H9 (cell line): ENCODE measurements around the gene MALT1. TPM values are rescaled to one million over a fixed set of nuclear protein-coding genes. Genes with fewer than 3 reads are reported as not detected.

Experiments used
- DNase-seq: peaks from one replicate; pipeline ENCODE4 v3.0.0-alpha.2; 2017
- H2AFZ ChIP-seq: one replicate; pipeline ENCODE4 v1.6.1; 2013; ENCODE audit warnings: mild to moderate bottlenecking, low read length, control low read depth, moderate library complexity
- H2AK5ac ChIP-seq: 2 replicates; pipeline ENCODE4 v1.6.1; 2013; ENCODE audit warnings: low read length, control low read depth, mixed read lengths; ENCODE audit not compliant: insufficient read length
- H2BK120ac ChIP-seq: one replicate; pipeline ENCODE4 v1.6.1; 2013; ENCODE audit warnings: low read depth, mild to moderate bottlenecking, low read length, control low read depth, inconsistent platforms; ENCODE audit not compliant: poor library complexity, severe bottlenecking
- H2BK12ac ChIP-seq: 2 replicates; pipeline ENCODE4 v1.6.1; 2013; ENCODE audit warnings: low read length, control low read depth, mixed read lengths, low read depth; ENCODE audit not compliant: insufficient read length
- H2BK15ac ChIP-seq: 2 replicates; pipeline ENCODE4 v1.6.1; 2013; ENCODE audit warnings: low read depth, low read length, control low read depth
- H2BK20ac ChIP-seq: one replicate; pipeline ENCODE4 v1.6.1; 2013; ENCODE audit warnings: low read depth, mild to moderate bottlenecking, low read length, control low read depth, inconsistent platforms; ENCODE audit not compliant: poor library complexity, severe bottlenecking
- H2BK5ac ChIP-seq: 2 replicates; pipeline ENCODE4 v1.6.1; 2013; ENCODE audit warnings: low read length, control low read depth, mixed read lengths; ENCODE audit not compliant: insufficient read length
- H3K14ac ChIP-seq: 2 replicates; pipeline ENCODE4 v1.6.1; 2013; ENCODE audit warnings: low read length, control low read depth; ENCODE audit not compliant: insufficient read depth
- H3K18ac ChIP-seq: 2 replicates; pipeline ENCODE4 v1.6.1; 2013; ENCODE audit warnings: low read depth, mild to moderate bottlenecking, mixed read lengths, low read length, control low read depth; ENCODE audit not compliant: insufficient read length
- H3K23ac ChIP-seq: 2 replicates; pipeline ENCODE4 v1.6.1; 2013; ENCODE audit warnings: low read length, control low read depth, mixed read lengths, low read depth; ENCODE audit not compliant: insufficient read length
- H3K23me2 ChIP-seq: 2 replicates; pipeline ENCODE4 v1.6.1; 2013; ENCODE audit warnings: low read depth, mild to moderate bottlenecking, mixed read lengths, low read length, control low read depth; ENCODE audit not compliant: insufficient read length, poor library complexity, severe bottlenecking
- H3K27ac ChIP-seq: 2 replicates; pipeline ENCODE4 v1.5.1; 2013; ENCODE audit warnings: low read length, control low read depth, mixed read lengths, low read depth; ENCODE audit not compliant: insufficient read length
- H3K27me3 ChIP-seq: 2 replicates; pipeline ENCODE4 v1.6.1; 2013; ENCODE audit warnings: low read length, control low read depth, inconsistent platforms; ENCODE audit not compliant: insufficient read depth
- H3K4ac ChIP-seq: 2 replicates; pipeline ENCODE4 v1.6.1; 2013; ENCODE audit warnings: low read depth, mild to moderate bottlenecking, control low read depth, inconsistent platforms, low read length, moderate library complexity
- H3K4me1 ChIP-seq: 2 replicates; pipeline ENCODE4 v1.6.1; 2013; ENCODE audit warnings: low read length, control low read depth, inconsistent platforms; ENCODE audit not compliant: insufficient read depth
- H3K4me2 ChIP-seq: 2 replicates; pipeline ENCODE4 v1.6.1; 2013; ENCODE audit warnings: low read length, control low read depth, mixed read lengths; ENCODE audit not compliant: insufficient read length, insufficient read depth
- H3K56ac ChIP-seq: 2 replicates; pipeline ENCODE4 v1.6.1; 2013; ENCODE audit warnings: low read depth, mild to moderate bottlenecking, mixed read lengths, low read length, control low read depth; ENCODE audit not compliant: insufficient read length
- H3K79me1 ChIP-seq: 2 replicates; pipeline ENCODE4 v1.6.1; 2013; ENCODE audit warnings: low read depth, mild to moderate bottlenecking, moderate library complexity, low read length, control low read depth, inconsistent platforms; ENCODE audit not compliant: insufficient read depth, poor library complexity, severe bottlenecking
- H3K79me2 ChIP-seq: 2 replicates; pipeline ENCODE4 v1.6.1; 2013; ENCODE audit warnings: low read length, control low read depth, inconsistent platforms; ENCODE audit not compliant: insufficient read depth
- H3K9ac ChIP-seq: 2 replicates; pipeline ENCODE4 v1.6.1; 2013; ENCODE audit warnings: low read length, control low read depth, mixed read lengths; ENCODE audit not compliant: insufficient read length; ENCODE audit errors: extremely low read depth
- H3K9me3 ChIP-seq: one replicate; pipeline ENCODE4 v1.6.1; 2013; ENCODE audit warnings: low read depth, low read length, inconsistent platforms; ENCODE audit not compliant: control insufficient read depth
- H3T11ph ChIP-seq: one replicate; pipeline ENCODE4 v1.6.1; 2013; ENCODE audit warnings: mild to moderate bottlenecking, low read length, control low read depth, inconsistent platforms
- H4K20me1 ChIP-seq: one replicate; pipeline ENCODE4 v1.6.1; 2013; ENCODE audit not compliant: control insufficient read depth, insufficient read length, insufficient read depth
- H4K5ac ChIP-seq: 2 replicates; pipeline ENCODE4 v1.6.1; 2013; ENCODE audit warnings: low read depth, mild to moderate bottlenecking, mixed read lengths, low read length, control low read depth; ENCODE audit not compliant: insufficient read length
- H4K8ac ChIP-seq: replicated peaks from 2 replicates; pipeline ENCODE4 v1.6.1; 2013; ENCODE audit warnings: low read length, control low read depth, mixed read lengths, low read depth; ENCODE audit not compliant: insufficient read length
- H4K91ac ChIP-seq: 2 replicates; pipeline ENCODE4 v1.6.1; 2013; ENCODE audit warnings: low read depth, mild to moderate bottlenecking, moderate library complexity, mixed read lengths, low read length, control low read depth; ENCODE audit not compliant: insufficient read length
- H3K27ac Mint-ChIP-seq, 3 experiments: 2 replicates in 2 of 3; 3 replicates in 1 of 3; pipeline ENCODE4 v1.8.0; 2020 to 2021; ENCODE audit warnings: mixed read lengths in 3 of 3, mild to moderate bottlenecking in 1 of 3, moderate library complexity in 1 of 3
- H3K27me3 Mint-ChIP-seq: 2 replicates; pipeline ENCODE4 v1.8.0; 2021; ENCODE audit warnings: low read depth, mild to moderate bottlenecking, moderate library complexity, mixed read lengths
- H3K36me3 Mint-ChIP-seq, 3 experiments: 2 replicates in 2 of 3; 3 replicates in 1 of 3; pipeline ENCODE4 v1.8.0; 2020 to 2021; ENCODE audit warnings: low read depth in 3 of 3, mixed read lengths in 3 of 3; ENCODE audit not compliant: insufficient read depth in 1 of 3
- H3K4me1 Mint-ChIP-seq, 2 experiments: 2 replicates each; pipeline ENCODE4 v1.8.0; 2020; ENCODE audit warnings: mixed read lengths in 2 of 2
- H3K4me3 Mint-ChIP-seq, 2 experiments: 2 replicates in 1 of 2; 3 replicates in 1 of 2; pipeline ENCODE4 v1.8.0; 2020 to 2021; ENCODE audit warnings: mild to moderate bottlenecking in 2 of 2, mixed read lengths in 2 of 2, moderate library complexity in 1 of 2
- H3K9me3 Mint-ChIP-seq, 2 experiments: 2 replicates in 1 of 2; 3 replicates in 1 of 2; pipeline ENCODE4 v1.8.0; 2020; ENCODE audit warnings: mild to moderate bottlenecking in 2 of 2, mixed read lengths in 2 of 2, moderate library complexity in 1 of 2
- CTCF ChIP-seq: fragments of 200-600 bp; sonication (generic); conservative IDR thresholded peaks from 3 replicates; pipeline ENCODE4 v1.8.0; 2021; ENCODE audit warnings: antibody characterized with exemption, mild to moderate bottlenecking
- WGBS: extraction: QIAGEN DNeasy Blood & Tissue Kit; methylation state at CpG from one replicate; pipeline ENCODE4 v1.1.7; 2013; ENCODE audit warnings: missing lambda C conversion rate, low lambda C conversion rate, mixed read lengths; ENCODE audit not compliant: insufficient read length; ENCODE audit errors: extremely low coverage; 5-methylcytosine and 5-hydroxymethylcytosine counted together
- total RNA-seq: library from RNA; stranded (reverse); gene quantifications from 2 replicates; pipeline ENCODE4 v1.2.1, GENCODE V29; 2021

The MALT1 gene
- total RNA-seq, 1 experiment from 2014 or later: 18.1 TPM

GRCh38 chr18:58659691-58660090 lies 11.6 kb upstream of the MALT1 start:
- H3K79me1 ChIP-seq: no peaks in the 10 kb centered on the region
- Mint-ChIP-seq H3K27me3 (no peaks in the 10 kb centered on the region), H3K4me3 (no peak overlapping the region), H3K27ac (no peak overlapping the region; a peak in 1 of 7 replicates), H3K36me3 (no peaks in the 10 kb centered on the region), H3K4me1 (0 out of 4 replicates have a peak, but pooled peaks cover 4 to 5% of the 10 kb centered on the region in 2 experiments), H3K9me3 (no peaks in the 10 kb centered on the region; a peak in 1 of 5 replicates)
- no peaks in the 10 kb centered on the region for H3K4me1 ChIP-seq
- no peak overlapping the region for H3K14ac ChIP-seq
- H2BK12ac ChIP-seq: no peak overlapping the region
- H4K91ac ChIP-seq: no peak overlapping the region
- no peaks in the 10 kb centered on the region for H4K20me1 ChIP-seq
- no peak overlapping the region for H2BK120ac ChIP-seq
- H3T11ph ChIP-seq: no peak overlapping the region
- no peak overlapping the region for H3K4me2 ChIP-seq
- no CpG with 5 or more reads among the region's 4 CpGs for WGBS
- no peaks in the 10 kb centered on the region for H3K27me3 ChIP-seq
- no peak overlapping the region for H2AFZ ChIP-seq
- H2BK15ac ChIP-seq: no peak overlapping the region
- H3K9me3 ChIP-seq: no peaks in the 10 kb centered on the region
- no peak overlapping the region for H2BK5ac ChIP-seq
- no peak overlapping the region for H2BK20ac ChIP-seq
- H3K23ac ChIP-seq: no peak overlapping the region
- H3K56ac ChIP-seq: no peak overlapping the region
- H3K27ac ChIP-seq: no peak overlapping the region
- DNase-seq: no peak
- no peak overlapping the region for H3K4ac ChIP-seq
- no peaks in the 10 kb centered on the region for H3K79me2 ChIP-seq
- no peak for TF ChIP-seq CTCF
- no peak overlapping the region for H4K5ac ChIP-seq
- no peaks in the 10 kb centered on the region for H3K23me2 ChIP-seq
- H2AK5ac ChIP-seq: no peak overlapping the region
- H3K18ac ChIP-seq: no peak overlapping the region
- H3K9ac ChIP-seq: no peak overlapping the region
- H4K8ac ChIP-seq: no peak overlapping the region
